ENCODE results near the gene PPARG. TPM values are rescaled to one million over a fixed set of nuclear protein-coding genes. Genes with fewer than 3 reads are reported as not detected.

PPARG gene
- total and polyA plus RNA-seq, 4 donors = 8.3 to 41.4 (median 26.2) TPM

DNA sequence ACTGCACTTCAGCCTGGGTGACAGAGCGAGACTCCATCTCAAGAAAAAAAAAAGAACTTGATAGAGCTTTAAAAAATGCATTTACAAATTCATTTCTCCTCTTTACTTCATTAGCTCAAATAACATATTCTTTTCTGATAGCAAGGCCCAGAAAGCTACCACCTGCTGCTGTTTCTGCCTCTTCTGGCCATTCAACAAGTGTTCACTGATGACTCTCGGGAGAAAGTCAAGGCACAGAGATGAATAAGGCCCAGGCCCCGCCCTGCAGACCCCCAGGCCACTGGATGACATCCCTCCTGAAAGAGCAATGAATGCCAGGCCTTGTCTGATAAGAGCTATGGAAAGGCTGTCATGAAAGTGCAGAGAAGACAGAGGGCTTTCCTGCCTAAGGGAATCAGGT lies 181.8 kb downstream of the PPARG start:
- Histone ChIP-seq H3K36me3 (ENCODE audit: control insufficient read depth in 4 of 4, insufficient read depth in 4 of 4, low read length in 4 of 4) (no peaks in the 10 kb centered on the region), H3K4me3 (no peak overlapping the region), H3K9me3 (ENCODE audit: control insufficient read depth in 4 of 4, insufficient read depth in 3 of 4, low read length in 3 of 4) (no peaks in the 10 kb centered on the region), H3K27me3 (ENCODE audit: control insufficient read depth in 3 of 3, insufficient read depth in 3 of 3, low read length in 2 of 3) (no peaks in the 10 kb centered on the region), H3K27ac (ENCODE audit: low read depth in 1 of 2, low read length in 1 of 2) (no peak overlapping the region), H3K9ac (ENCODE audit: insufficient read depth in 1 of 2, low read length in 2 of 2) (no peak overlapping the region), H3K4me1 (ENCODE audit: control insufficient read depth in 5 of 5, insufficient read depth in 5 of 5, low read length in 5 of 5) (peaks cover 0 to 5% (median 0%) of the 10 kb centered on the region in 5 donors)
- no peak for TF ChIP-seq CTCF (IDR thresholded peaks at IDR 0.05; ENCODE audit: control extremely low read depth, extremely low read depth)
- 94 to 99% methylated on average over 3 of the region's 3 CpGs for WGBS, 2 donors
- no peak for ATAC-seq (ENCODE audit: insufficient read depth, low FRiP score)
- DNase-seq = no peak

GRCh38 chr3:12471241-12471640 lies 182.4 kb downstream of the PPARG start:
- H3K36me3 ChIP-seq (ENCODE audit: control insufficient read depth in 4 of 4, insufficient read depth in 4 of 4, low read length in 4 of 4) = no peaks in the 10 kb centered on the region
- no peaks in the 10 kb centered on the region for H3K9me3 ChIP-seq (ENCODE audit: control insufficient read depth in 4 of 4, insufficient read depth in 3 of 4, low read length in 3 of 4)
- H3K4me1 ChIP-seq (ENCODE audit: control insufficient read depth in 5 of 5, insufficient read depth in 5 of 5, low read length in 5 of 5) = peaks cover 0 to 9% (median 3%) of the 10 kb centered on the region in 5 donors
- no peak overlapping the region for H3K9ac ChIP-seq (ENCODE audit: insufficient read depth in 1 of 2, low read length in 2 of 2)
- no peaks in the 10 kb centered on the region for H3K27me3 ChIP-seq (ENCODE audit: control insufficient read depth in 3 of 3, insufficient read depth in 3 of 3, low read length in 2 of 3)
- 75 to 80% methylated on average over 11 of the region's 11 CpGs for WGBS, 2 donors
- H3K4me3 ChIP-seq = no peak overlapping the region
- ATAC-seq (ENCODE audit: insufficient read depth, low FRiP score) (no peak), DNase-seq (no peak)
- TF ChIP-seq CTCF (IDR thresholded peaks at IDR 0.05; ENCODE audit: control extremely low read depth, extremely low read depth) = no peak
- no peak overlapping the region for H3K27ac ChIP-seq (ENCODE audit: low read depth in 1 of 2, low read length in 1 of 2)

DNA sequence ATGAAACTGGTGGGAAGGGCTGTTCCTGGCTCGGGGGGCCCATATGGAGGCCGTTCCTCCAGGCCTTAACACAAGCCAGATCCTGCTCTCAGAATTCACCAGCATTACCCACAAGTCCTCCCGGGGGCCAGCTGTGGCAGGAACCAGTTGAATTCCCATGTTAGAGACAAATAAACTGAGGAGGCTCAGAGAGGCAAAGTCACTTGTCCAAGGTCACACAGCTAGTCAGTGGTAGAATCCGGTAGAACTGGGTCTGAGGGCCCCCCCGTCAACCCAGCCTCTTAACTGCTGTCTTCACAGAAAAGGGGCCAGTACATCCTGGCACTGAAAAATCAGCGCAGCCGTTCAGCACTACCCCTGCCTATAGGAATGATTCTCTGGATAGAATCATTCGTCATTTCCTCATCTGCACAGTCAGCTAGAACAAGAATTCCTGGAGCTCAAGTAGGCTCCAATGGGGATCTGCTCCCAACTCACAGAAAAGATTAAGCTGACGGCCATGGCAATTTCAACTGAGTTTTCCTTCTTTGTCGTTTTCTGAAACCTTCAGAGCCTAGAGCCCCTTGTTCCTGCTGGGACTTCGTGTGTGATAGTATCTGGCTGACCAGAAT lies 183.2 kb downstream of the PPARG start:
- Histone ChIP-seq H3K9me3 (ENCODE audit: control insufficient read depth in 4 of 4, insufficient read depth in 3 of 4, low read length in 3 of 4) (no peaks in the 10 kb centered on the region), H3K27me3 (ENCODE audit: control insufficient read depth in 3 of 3, insufficient read depth in 3 of 3, low read length in 2 of 3) (no peaks in the 10 kb centered on the region), H3K9ac (ENCODE audit: insufficient read depth in 1 of 2, low read length in 2 of 2) (no peak overlapping the region), H3K4me3 (no peak overlapping the region), H3K4me1 (ENCODE audit: control insufficient read depth in 5 of 5, insufficient read depth in 5 of 5, low read length in 5 of 5) (peaks cover 0 to 15% (median 5%) of the 10 kb centered on the region in 5 donors), H3K27ac (ENCODE audit: low read depth in 1 of 2, low read length in 1 of 2) (no peak overlapping the region), H3K36me3 (ENCODE audit: control insufficient read depth in 4 of 4, insufficient read depth in 4 of 4, low read length in 4 of 4) (no peaks in the 10 kb centered on the region)
- no peak for TF ChIP-seq CTCF (IDR thresholded peaks at IDR 0.05; ENCODE audit: control extremely low read depth, extremely low read depth)
- 81 to 85% methylated on average over 11 of the region's 11 CpGs for WGBS, 2 donors
- ATAC-seq (ENCODE audit: insufficient read depth, low FRiP score) (no peak), DNase-seq (no peak)

DNA sequence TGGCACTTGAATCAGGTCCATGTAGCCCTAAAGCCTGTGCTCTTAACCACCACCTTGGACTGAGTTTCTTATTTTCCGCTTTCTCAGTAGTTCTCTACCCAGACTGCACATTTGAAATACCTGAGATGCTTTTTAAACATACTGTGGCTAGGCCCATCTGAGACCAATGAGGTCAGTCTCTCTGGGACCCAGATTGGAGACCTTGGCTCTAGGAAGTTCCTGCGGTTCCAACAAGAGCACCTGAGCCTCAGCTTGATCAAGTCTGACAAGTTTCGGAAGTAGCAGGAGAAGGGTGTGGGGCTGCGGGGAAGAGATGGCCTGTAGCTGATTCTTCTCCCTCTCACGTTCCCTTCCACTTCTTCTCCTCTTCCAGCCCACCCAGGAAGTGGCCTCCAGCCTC lies 183.9 kb downstream of the PPARG start:
- DNase-seq (no peak), ATAC-seq (ENCODE audit: insufficient read depth, low FRiP score) (no peak)
- Histone ChIP-seq H3K9ac (ENCODE audit: insufficient read depth in 1 of 2, low read length in 2 of 2) (no peak overlapping the region), H3K27me3 (ENCODE audit: control insufficient read depth in 3 of 3, insufficient read depth in 3 of 3, low read length in 2 of 3) (no peaks in the 10 kb centered on the region), H3K9me3 (ENCODE audit: control insufficient read depth in 4 of 4, insufficient read depth in 3 of 4, low read length in 3 of 4) (no peaks in the 10 kb centered on the region), H3K4me1 (ENCODE audit: control insufficient read depth in 5 of 5, insufficient read depth in 5 of 5, low read length in 5 of 5) (peaks cover 0 to 15% (median 5%) of the 10 kb centered on the region in 5 donors), H3K4me3 (no peak overlapping the region), H3K27ac (ENCODE audit: low read depth in 1 of 2, low read length in 1 of 2) (no peak overlapping the region), H3K36me3 (ENCODE audit: control insufficient read depth in 4 of 4, insufficient read depth in 4 of 4, low read length in 4 of 4) (no peaks in the 10 kb centered on the region)
- no peak for TF ChIP-seq CTCF (IDR thresholded peaks at IDR 0.05; ENCODE audit: control extremely low read depth, extremely low read depth)
- 84 to 96% methylated on average over 5 of the region's 5 CpGs for WGBS, 2 donors

Measured in lung (tissue), 12 donors.